Measurements from ENCODE around the gene SLC9A2. TPM values are rescaled to one million over a fixed set of nuclear protein-coding genes. Genes with fewer than 3 reads are reported as not detected.

Gene SLC9A2
- total RNA-seq, 2 donors from 2014 or later = 7.3 to 22.4 TPM

DNA sequence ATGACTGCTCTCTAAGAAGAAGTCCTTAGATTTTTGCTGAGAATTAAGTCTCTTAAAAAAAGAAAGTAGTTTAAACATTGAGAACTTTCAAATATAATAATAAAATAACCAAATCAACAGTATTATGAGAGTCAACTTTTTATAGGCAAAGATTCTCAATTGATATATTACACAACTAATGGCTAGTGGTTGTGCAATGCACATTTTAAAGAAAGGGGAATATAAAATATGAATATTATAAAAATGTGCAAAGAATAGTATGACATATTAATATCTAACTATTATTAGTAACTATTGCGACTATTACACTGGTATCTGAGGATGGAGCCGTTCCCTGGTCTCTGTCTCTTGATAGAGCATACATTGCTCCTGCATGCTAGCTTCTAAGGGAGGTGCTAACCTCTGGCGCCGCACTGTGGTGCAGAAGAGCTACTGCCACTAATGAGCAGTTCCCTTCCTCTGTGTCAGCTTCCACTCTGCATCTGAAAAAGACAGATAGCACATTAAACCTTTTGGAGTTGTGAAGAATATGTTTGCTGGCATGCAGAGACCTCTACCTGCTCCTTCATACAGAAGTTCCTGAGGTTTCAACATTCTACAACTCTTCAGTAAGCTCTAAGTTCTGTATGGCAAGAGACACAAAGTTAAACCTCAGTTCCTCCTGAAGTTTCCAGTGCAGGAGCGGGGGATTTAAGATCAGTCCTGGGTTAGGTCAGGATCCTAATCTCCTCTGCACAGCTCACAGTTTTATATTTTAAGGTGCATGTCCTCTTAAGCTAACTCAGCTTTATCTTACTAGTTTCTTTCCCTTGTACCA is 3.5 kb upstream of the SLC9A2 start:
- WGBS = 15% methylated on average over 5 of the region's 5 CpGs
- intact Hi-C loops (cut with DNase I) = no loop called here
- Histone ChIP-seq H3K4me1 (replicated peaks) (no peaks in the 10 kb centered on the region), H3K36me3 (no peaks in the 10 kb centered on the region), H3K27me3 (replicated peaks; ENCODE audit: insufficient read depth) (no peaks in the 10 kb centered on the region), H3K9me3 (no peaks in the 10 kb centered on the region), H3K27ac (no peak overlapping the region), H3K4me3 (no peak overlapping the region)
- TF ChIP-seq, protein P1, sequence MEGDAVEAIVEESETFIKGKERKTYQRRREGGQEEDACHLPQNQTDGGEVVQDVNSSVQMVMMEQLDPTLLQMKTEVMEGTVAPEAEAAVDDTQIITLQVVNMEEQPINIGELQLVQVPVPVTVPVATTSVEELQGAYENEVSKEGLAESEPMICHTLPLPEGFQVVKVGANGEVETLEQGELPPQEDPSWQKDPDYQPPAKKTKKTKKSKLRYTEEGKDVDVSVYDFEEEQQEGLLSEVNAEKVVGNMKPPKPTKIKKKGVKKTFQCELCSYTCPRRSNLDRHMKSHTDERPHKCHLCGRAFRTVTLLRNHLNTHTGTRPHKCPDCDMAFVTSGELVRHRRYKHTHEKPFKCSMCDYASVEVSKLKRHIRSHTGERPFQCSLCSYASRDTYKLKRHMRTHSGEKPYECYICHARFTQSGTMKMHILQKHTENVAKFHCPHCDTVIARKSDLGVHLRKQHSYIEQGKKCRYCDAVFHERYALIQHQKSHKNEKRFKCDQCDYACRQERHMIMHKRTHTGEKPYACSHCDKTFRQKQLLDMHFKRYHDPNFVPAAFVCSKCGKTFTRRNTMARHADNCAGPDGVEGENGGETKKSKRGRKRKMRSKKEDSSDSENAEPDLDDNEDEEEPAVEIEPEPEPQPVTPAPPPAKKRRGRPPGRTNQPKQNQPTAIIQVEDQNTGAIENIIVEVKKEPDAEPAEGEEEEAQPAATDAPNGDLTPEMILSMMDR (IDR thresholded peaks at IDR 0.05) = peak; percentile 25 to 80 (median 56)
- no peak for TF ChIP-seq POLR2A (IDR thresholded peaks at IDR 0.05)
- DNase-seq (ENCODE audit: low spot score) = peak; percentile 53

DNA sequence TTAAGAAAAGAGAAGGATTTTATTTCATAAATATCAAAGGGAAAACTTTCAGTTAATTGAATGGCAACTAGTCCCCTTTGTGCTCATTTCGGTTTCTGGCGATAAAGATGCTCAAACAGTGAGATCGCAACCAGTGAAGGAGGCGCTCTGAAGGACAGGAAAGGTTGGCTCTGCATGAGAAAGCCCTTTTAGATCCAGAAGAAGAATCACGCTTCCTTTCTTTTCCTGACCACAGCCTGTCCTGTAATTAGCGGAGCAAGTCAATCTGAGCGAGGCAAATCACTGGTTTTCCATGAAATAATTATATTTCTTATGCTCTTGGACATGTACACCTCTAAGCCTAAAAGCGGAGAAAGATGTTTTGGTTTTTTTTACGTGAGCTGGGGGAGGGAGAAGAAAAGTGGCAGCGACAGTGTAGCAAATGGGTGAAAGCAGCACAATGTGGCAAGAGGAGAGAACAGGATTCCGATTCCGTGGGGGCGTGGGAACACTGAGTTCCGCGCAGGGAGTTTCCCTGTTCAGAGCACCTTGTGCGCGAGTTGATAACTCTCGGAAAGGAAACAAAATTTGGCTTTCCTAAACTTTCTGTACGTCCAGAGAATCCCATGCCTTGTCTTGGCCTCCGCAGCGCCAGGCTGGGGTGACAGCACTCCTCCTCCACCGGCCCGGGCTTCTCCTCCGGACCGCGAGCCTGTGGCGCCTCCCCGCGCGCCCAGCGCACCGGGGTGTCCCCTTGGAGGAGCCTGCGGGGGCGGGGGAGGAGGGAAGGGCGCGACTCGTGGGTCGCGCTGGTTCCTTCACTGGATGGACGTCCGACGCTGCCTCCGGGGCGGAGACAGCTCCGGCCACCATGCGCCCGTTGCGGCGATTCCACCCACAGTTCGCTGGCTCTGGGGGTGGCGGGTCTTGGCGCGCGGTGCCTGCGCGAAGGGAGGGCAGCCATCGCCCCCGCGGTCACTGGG is 620 bp upstream of the SLC9A2 start:
- WGBS = 4% methylated on average over 45 of the region's 59 CpGs
- TF ChIP-seq, protein P1 (IDR thresholded peaks at IDR 0.05) = no peak
- TF ChIP-seq POLR2A (IDR thresholded peaks at IDR 0.05) (no peak), POLR2AphosphoS5 (IDR thresholded peaks at IDR 0.05) (no peak)
- peak overlapping the region; percentile 43 to 51 for H3K4me3 ChIP-seq

DNA sequence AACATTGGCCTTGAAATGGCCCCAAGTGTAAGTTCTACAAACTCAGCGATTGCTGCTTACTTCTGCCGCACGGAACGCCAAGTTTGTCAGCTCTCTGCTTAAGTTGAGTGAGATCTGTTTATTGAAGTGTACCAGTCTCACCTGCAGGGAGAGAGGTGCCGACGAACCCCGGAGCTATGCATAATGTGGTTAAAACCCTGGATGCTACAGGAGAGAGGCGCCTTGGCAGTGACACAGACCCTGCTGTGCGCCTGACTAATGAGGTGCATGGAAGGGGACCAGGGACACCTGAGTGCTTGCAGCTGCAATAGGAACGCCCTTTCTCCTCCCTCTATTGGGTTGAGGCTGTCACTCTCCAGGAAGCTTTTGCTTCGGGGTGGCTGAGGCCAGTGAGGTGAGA is 979 bp downstream of the SLC9A2 start:
- Histone ChIP-seq H3K4me3 (peak overlapping the region; percentile 43 to 51), H3K36me3 (no peaks in the 10 kb centered on the region), H3K27ac (peak overlapping the region; percentile 74 to 79), H3K4me1 (replicated peaks) (no peaks in the 10 kb centered on the region), H3K27me3 (replicated peaks; ENCODE audit: insufficient read depth) (no peaks in the 10 kb centered on the region), H3K9me3 (no peaks in the 10 kb centered on the region)
- WGBS = 32% methylated on average over 11 of the region's 11 CpGs
- intact Hi-C loops (cut with DNase I) = no loop called here
- peak; percentile 24 for DNase-seq (ENCODE audit: low spot score)
- TF ChIP-seq, protein P1 (IDR thresholded peaks at IDR 0.05) = no peak
- TF ChIP-seq POLR2AphosphoS5 (IDR thresholded peaks at IDR 0.05) = peak; percentile 12

More for the DNA sequence above, 620 bp upstream of the SLC9A2 start:
- Histone ChIP-seq H3K4me1 (replicated peaks) (no peaks in the 10 kb centered on the region), H3K27ac (peak overlapping the region; percentile 74 to 79), H3K27me3 (replicated peaks; ENCODE audit: insufficient read depth) (no peaks in the 10 kb centered on the region), H3K36me3 (no peaks in the 10 kb centered on the region), H3K9me3 (no peaks in the 10 kb centered on the region)
- no peak for DNase-seq (ENCODE audit: low spot score)
- intact Hi-C loops (cut with DNase I) = no loop called here

DNA sequence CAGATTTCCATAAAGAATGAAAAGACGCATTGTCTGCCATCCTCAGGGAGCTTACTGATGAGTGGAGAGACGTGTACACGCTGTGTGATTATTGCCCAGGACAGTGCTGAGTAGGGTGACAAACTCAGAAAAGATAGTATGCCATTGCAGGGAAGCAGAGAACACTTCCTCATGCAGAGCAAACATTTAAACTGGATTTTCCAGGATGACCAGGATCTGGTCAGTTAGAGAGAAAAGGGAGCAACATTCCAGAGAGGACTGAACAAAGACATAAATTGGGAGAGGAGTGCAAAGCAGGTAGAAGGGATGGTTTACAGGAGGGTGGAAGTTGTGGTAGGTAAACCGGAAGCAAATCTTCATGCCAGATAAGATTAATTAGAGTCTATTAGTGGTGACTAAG is 2.3 kb downstream of the SLC9A2 start:
- H3K36me3 ChIP-seq = no peaks in the 10 kb centered on the region
- no peaks in the 10 kb centered on the region for H3K4me1 ChIP-seq (replicated peaks)
- intact Hi-C loops (cut with DNase I) = no loop called here
- H3K27me3 ChIP-seq (replicated peaks; ENCODE audit: insufficient read depth) = no peaks in the 10 kb centered on the region
- WGBS = 49% methylated on average over 4 of the region's 4 CpGs
- TF ChIP-seq, protein P1 (IDR thresholded peaks at IDR 0.05) = no peak
- peak; percentile 81 for TF ChIP-seq POLR2AphosphoS5 (IDR thresholded peaks at IDR 0.05)
- no peak for TF ChIP-seq POLR2A (IDR thresholded peaks at IDR 0.05)
- H3K27ac ChIP-seq = peak overlapping the region; percentile 61 to 79
- no peak overlapping the region for H3K4me3 ChIP-seq
- no peaks in the 10 kb centered on the region for H3K9me3 ChIP-seq
- peak; percentile 38 for DNase-seq (ENCODE audit: low spot score)
